BJ (cell line): ENCODE data around the gene CHRNB1. TPM values are rescaled to one million over a fixed set of nuclear protein-coding genes. Genes with fewer than 3 reads are reported as not detected.
A peak's percentile ranks its signal among the peaks of the same experiment; 100 is the strongest.

Source experiments
- CTCF ChIA-PET: fragments of 350-600 bp; formaldehyde crosslinking; extraction: SDS; loops from one replicate; lab custom pipeline; 2021; ENCODE audit warnings: antibody characterized with exemption, inconsistent platforms; lab: Yijun Ruan, JAX
- POLR2A ChIA-PET: fragments of 300-600 bp; sonication (Branson Sonifier 250); formaldehyde crosslinking; extraction: SDS; loops from one replicate; lab custom pipeline; 2021; ENCODE audit warnings: antibody characterized with exemption; lab: Charles Lee
- DNase-seq: peaks from one replicate; pipeline ENCODE4 v3.0.0-alpha.2; 2011; ENCODE audit warnings: low read depth
- H3K27me3 ChIP-seq: 2 replicates; pipeline ENCODE4 v1.6.0; 2011; ENCODE audit warnings: low read length; ENCODE audit not compliant: control insufficient read depth, insufficient read depth
- H3K36me3 ChIP-seq: 2 replicates; pipeline ENCODE4 v1.5.1; 2011; ENCODE audit warnings: low read length; ENCODE audit not compliant: control insufficient read depth, insufficient read depth
- H3K4me3 ChIP-seq: 2 replicates; pipeline ENCODE4 v1.5.1; 2011; ENCODE audit warnings: low read depth, mild to moderate bottlenecking, control low read depth, low read length
- CTCF ChIP-seq: IDR thresholded peaks from 2 replicates; pipeline ENCODE4 v1.5.1; 2011; ENCODE audit warnings: low read depth, mild to moderate bottlenecking, control low read depth, inconsistent platforms, low read length, moderate library complexity; ENCODE audit not compliant: insufficient read depth
- polyA plus RNA-seq: library from polyadenylated mRNA; depleted of rRNA; stranded (reverse); fragments of >200 nt; gene quantifications from 2 replicates; pipeline ENCODE4 v1.2.3, GENCODE V29; 2011; rRNA removed

CHRNB1 gene
- polyA plus RNA-seq, 1 experiment = 6.8 TPM

GRCh38 chr17:7502987-7503386 lies 58.1 kb downstream of the CHRNB1 start:
- no peak overlapping the region for H3K4me3 ChIP-seq
- ChIA-PET POLR2A (no interaction called here), CTCF (interaction anchor here (0.8 to 2.9 kb wide), 5 partner anchors 11 to 58 kb away, joined by 3 to 19 read pairs (median 4); partner anchors contain the start of gene SENP3)
- DNase-seq = no peak
- 0 out of 2 replicates have a peak, but pooled peaks have one; percentile 14 for TF ChIP-seq CTCF
- peaks cover 53% of the 10 kb centered on the region for H3K36me3 ChIP-seq
- no peaks in the 10 kb centered on the region for H3K27me3 ChIP-seq

- Histone ChIP-seq H3K27me3 (no peaks in the 10 kb centered on the region), H3K4me3 (no peak overlapping the region), H3K36me3 (peaks cover 50% of the 10 kb centered on the region)
- ChIA-PET POLR2A (no interaction called here), CTCF (interaction anchor here (1.0 to 2.9 kb wide), 4 partner anchors 11 to 184 kb away, joined by 3 to 19 read pairs (median 4); partner anchors contain the start of gene TP53)
- TF ChIP-seq CTCF = no peak
- DNase-seq = no peak
Measured at GRCh38 chr17:7503521-7503920, 58.7 kb downstream of the CHRNB1 start.

Other genes starting within 250 kb of the CHRNB1 start
- gene DLG4, start 225.2 kb upstream of the CHRNB1 start, polyA plus RNA-seq = 13.3 and 20.4 TPM in 2 replicates
- gene ACADVL, start 225.1 kb upstream of the CHRNB1 start, polyA plus RNA-seq = 335 and 517 TPM in 2 replicates
- 3.6 and 5.0 TPM in 2 replicates for gene DVL2, start 210.5 kb upstream of the CHRNB1 start, polyA plus RNA-seq
- gene PHF23, start 205.6 kb upstream of the CHRNB1 start, polyA plus RNA-seq = 59.0 and 72.8 TPM in 2 replicates
- gene GABARAP, start 202.6 kb upstream of the CHRNB1 start, polyA plus RNA-seq = 762 and 865 TPM in 2 replicates
- gene CTDNEP1, start 193.3 kb upstream of the CHRNB1 start, polyA plus RNA-seq = 117 and 129 TPM in 2 replicates
- 29.8 and 35.6 TPM in 2 replicates for gene ELP5, start 192.8 kb upstream of the CHRNB1 start, polyA plus RNA-seq
- gene CLDN7, start 182.6 kb upstream of the CHRNB1 start, polyA plus RNA-seq = 1.5 and 2.1 TPM in 2 replicates
- 0.15 and 0.36 TPM in 2 replicates for gene SLC2A4, start 163.3 kb upstream of the CHRNB1 start, polyA plus RNA-seq
- 0.11 TPM in 2 replicates for gene YBX2, start 150.4 kb upstream of the CHRNB1 start, polyA plus RNA-seq
- 556 and 579 TPM in 2 replicates for gene EIF5A, start 137.4 kb upstream of the CHRNB1 start, polyA plus RNA-seq
- gene GPS2, start 129.7 kb upstream of the CHRNB1 start, polyA plus RNA-seq = 12.7 and 37.4 TPM in 2 replicates
- gene NEURL4, start 115.7 kb upstream of the CHRNB1 start, polyA plus RNA-seq = 8.0 and 14.9 TPM in 2 replicates
- gene ACAP1, start 108.5 kb upstream of the CHRNB1 start, polyA plus RNA-seq = 1.7 and 2.0 TPM in 2 replicates
- 16.2 and 19.8 TPM in 2 replicates for gene KCTD11, start 92.9 kb upstream of the CHRNB1 start, polyA plus RNA-seq
- gene TMEM95, start 89.9 kb upstream of the CHRNB1 start, polyA plus RNA-seq = not detected in 2 replicates
- gene TNK1, start 64.0 kb upstream of the CHRNB1 start, polyA plus RNA-seq = 1.7 and 2.2 TPM in 2 replicates
- gene PLSCR3, start 50.5 kb upstream of the CHRNB1 start, polyA plus RNA-seq = 40.1 and 76.1 TPM in 2 replicates
- 65.4 and 101 TPM in 2 replicates for gene TMEM256, start 41.0 kb upstream of the CHRNB1 start, polyA plus RNA-seq
- gene NLGN2, start 37.2 kb upstream of the CHRNB1 start, polyA plus RNA-seq = 6.0 and 8.5 TPM in 2 replicates
- gene SPEM1, start 24.7 kb upstream of the CHRNB1 start, polyA plus RNA-seq = not detected in 2 replicates
- gene SPEM2, start 19.4 kb upstream of the CHRNB1 start, polyA plus RNA-seq = not detected in 2 replicates
- not detected in 2 replicates for gene SPEM3, start 16.2 kb upstream of the CHRNB1 start, polyA plus RNA-seq
- gene TMEM102, start 9.6 kb upstream of the CHRNB1 start, polyA plus RNA-seq = 1.8 and 3.0 TPM in 2 replicates
- 0.50 and 0.98 TPM in 2 replicates for gene FGF11, start 5.5 kb upstream of the CHRNB1 start, polyA plus RNA-seq
- 23.6 and 25.9 TPM in 2 replicates for gene ZBTB4, start 34.6 kb downstream of the CHRNB1 start, polyA plus RNA-seq
- not detected in 2 replicates for gene SLC35G6, start 36.4 kb downstream of the CHRNB1 start, polyA plus RNA-seq
- 21.5 and 27.7 TPM in 2 replicates for gene POLR2A, start 39.3 kb downstream of the CHRNB1 start, polyA plus RNA-seq
- 29.2 and 49.5 TPM in 2 replicates for gene TNFSF12, start 104.0 kb downstream of the CHRNB1 start, polyA plus RNA-seq
- gene TNFSF13, start 113.7 kb downstream of the CHRNB1 start, polyA plus RNA-seq = 2.0 and 2.4 TPM in 2 replicates
- gene SENP3, start 116.9 kb downstream of the CHRNB1 start, polyA plus RNA-seq = 69.8 and 72.2 TPM in 2 replicates
- gene CD68, start 134.6 kb downstream of the CHRNB1 start, polyA plus RNA-seq = 58.2 and 93.2 TPM in 2 replicates
- gene MPDU1, start 138.8 kb downstream of the CHRNB1 start, polyA plus RNA-seq = 142 and 174 TPM in 2 replicates
- gene SOX15, start 145.0 kb downstream of the CHRNB1 start, polyA plus RNA-seq = 0.34 and 0.49 TPM in 2 replicates
- gene FXR2, start 169.8 kb downstream of the CHRNB1 start, polyA plus RNA-seq = 33.6 and 46.2 TPM in 2 replicates
- 33.9 and 37.4 TPM in 2 replicates for gene SAT2, start 182.8 kb downstream of the CHRNB1 start, polyA plus RNA-seq
- 0.85 and 1.2 TPM in 2 replicates for gene SHBG, start 185.1 kb downstream of the CHRNB1 start, polyA plus RNA-seq
- not detected in 2 replicates for gene ATP1B2, start 205.9 kb downstream of the CHRNB1 start, polyA plus RNA-seq
- gene TP53, start 242.4 kb downstream of the CHRNB1 start, polyA plus RNA-seq = 27.6 and 48.4 TPM in 2 replicates
- 5.8 and 7.9 TPM in 2 replicates for gene WRAP53, start 243.4 kb downstream of the CHRNB1 start, polyA plus RNA-seq